GM12801 (cell line): ENCODE results near the gene LOX.

Experiments
- CTCF ChIP-seq: IDR thresholded peaks from one replicate; pipeline ENCODE4 v1.5.1; 2011; ENCODE audit warnings: control low read depth; ENCODE audit not compliant: insufficient read length; ENCODE audit errors: extremely low read depth

The LOX gene

DNA sequence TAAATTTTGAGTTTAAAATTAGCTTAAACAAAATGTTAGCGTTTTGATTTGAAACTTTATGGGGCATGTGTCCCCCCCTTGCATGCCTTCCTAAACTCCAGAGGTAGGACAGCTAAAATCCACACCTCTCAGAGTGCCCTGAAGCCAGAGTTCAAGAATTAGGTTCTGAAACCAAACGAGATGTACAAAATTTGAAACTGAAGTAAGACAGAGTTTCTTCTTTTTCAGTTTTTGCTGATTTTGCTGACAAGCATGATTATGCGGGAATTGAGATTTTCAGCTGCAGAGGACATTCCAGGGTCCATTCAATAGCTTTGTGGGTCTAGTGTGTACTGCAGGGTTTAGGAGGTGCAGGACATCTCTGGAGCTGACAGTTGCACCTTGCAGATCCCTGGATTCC lies 17.1 kb upstream of the LOX start:
- TF ChIP-seq CTCF = no peak

DNA sequence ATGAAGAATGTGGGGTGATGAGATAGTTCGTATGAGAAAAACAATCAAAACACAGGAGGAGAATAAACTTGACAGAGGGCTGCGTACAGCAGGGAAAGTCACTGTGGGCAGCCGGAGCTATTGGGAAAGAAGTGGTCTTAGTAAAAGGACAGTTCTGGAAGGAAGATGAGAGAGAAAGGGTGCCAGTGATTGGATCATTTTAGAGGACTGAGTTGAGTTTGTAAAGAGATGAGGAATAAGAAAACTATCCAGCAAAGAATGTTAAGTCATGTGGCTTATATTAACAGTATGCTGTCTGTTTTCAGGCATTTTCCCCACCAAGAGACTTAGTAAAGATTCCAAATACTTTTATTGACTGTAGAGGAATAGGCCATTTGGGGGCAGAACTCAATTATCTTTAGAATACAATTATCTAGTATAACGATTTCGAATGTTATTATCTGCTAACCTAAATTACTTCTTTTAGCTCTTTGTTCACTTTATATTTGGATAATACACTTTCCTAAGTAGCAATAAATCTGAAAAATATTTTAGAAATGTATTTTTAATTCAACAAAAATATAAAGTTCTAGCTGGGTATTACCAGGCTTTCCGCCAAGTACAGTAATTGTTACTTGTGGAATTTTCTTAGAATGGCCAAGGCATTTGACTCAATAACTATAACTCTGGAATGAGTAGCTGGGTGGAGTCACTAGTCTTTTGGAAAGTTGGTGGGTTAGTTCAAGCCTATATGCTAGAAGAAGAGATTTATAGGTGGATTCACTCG lies 15.5 kb upstream of the LOX start:
- TF ChIP-seq CTCF = no peak

- no peak for TF ChIP-seq CTCF
Observed at GRCh38 chr5:122091936-122092600, 14.0 kb upstream of the LOX start.

DNA sequence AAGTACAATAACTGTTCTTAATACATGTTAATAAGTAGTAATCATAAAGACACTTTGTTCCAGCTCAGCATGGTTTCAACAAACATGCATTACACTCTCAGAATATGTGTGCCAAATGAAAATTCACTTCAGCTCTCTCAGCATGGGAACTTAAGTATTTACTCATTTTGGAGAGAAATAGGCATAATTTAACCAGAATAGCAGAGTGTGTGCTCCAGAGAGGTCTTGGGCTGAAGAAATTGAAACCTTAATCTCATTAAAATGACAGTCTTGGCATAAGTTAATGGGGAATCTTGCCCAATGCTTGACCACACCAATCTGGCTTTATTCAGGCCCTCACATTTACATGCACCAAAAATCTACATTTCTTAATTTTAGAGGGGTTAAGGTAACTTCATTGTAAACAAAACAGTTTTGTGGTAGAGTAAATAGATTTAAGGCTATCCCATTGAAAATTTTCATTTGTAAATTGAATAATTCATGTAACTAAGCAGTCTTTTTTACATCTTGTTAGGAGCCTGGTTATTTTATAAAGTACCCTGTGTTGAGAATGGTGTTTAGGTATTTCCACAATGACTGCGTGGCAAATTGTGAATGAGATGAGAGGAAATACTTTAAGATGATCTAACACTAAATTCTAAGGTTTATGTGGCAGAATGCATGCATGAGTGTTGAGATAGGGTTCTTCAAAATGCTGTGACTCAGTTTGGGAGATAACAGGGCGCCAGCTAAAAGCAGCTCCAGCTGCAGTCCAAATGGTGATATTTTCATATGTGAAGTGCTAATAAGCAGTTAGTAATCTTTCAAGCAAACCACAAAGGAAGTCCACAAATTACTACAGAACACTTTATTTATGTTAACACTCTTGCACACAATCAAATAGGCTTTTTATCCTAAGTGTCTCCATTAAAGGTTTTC lies 11.3 kb upstream of the LOX start:
- no peak for TF ChIP-seq CTCF

DNA sequence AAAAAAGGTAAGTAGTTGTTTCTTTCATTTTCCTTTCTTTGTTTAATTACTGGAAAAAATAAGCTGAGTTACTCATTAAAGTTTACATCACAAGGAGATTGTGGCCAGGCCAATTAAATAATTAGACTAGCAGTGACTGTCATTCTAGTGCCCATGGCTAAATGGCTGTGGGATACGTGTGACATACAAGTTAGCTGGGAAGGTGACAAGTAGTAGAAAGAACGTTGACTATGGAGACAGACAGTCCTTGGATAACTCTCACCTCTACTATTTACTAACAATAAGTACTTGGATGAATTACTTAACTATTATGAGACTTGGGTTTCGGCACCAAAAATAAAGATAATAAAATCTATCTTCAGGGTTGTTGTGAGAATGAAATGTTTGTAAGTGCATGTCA lies 7.0 kb upstream of the LOX start:
- no peak for TF ChIP-seq CTCF

DNA sequence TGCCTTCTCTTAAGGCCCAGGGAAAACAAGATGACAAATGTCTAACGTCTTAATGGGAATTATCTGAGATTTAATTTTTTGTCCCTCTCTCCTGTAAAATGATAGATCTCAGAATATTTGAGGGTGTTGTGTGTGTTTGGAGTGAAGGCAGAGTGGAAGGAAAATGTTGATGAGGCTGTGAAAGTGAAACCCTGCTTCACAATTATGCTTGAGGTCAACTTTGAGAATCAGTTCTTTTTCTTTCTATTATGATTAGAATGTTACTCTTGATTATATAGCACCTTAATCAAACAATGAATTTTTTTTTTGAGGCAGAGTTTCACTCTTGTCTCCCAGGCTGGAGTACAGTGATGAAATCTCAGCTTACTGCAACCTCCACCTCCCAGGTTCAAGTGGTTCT lies 5.5 kb upstream of the LOX start:
- TF ChIP-seq CTCF = no peak

GRCh38 chr5:122081541-122081940 lies 3.5 kb upstream of the LOX start:
- no peak for TF ChIP-seq CTCF
